Karpas-422 (cell line): ENCODE measurements around the gene DPP3. TPM values are rescaled to one million over a fixed set of nuclear protein-coding genes. Genes with fewer than 3 reads are reported as not detected.

ENCODE experiments used
- DNase-seq: peaks from one replicate; pipeline ENCODE4 v3.0.0-alpha.2; 2015
- H2AFZ ChIP-seq: fragments of 200-600 bp; sonication (generic); 2 replicates; pipeline ENCODE4 v1.6.1; 2014; ENCODE audit warnings: antibody characterized with exemption, low read length, mixed read lengths
- H3K27ac ChIP-seq: fragments of 200-600 bp; sonication (generic); 2 replicates; pipeline ENCODE4 v1.5.1; 2014; ENCODE audit warnings: mild to moderate bottlenecking, low read length, moderate library complexity
- H3K27me3 ChIP-seq: fragments of 200-600 bp; sonication (generic); 2 replicates; pipeline ENCODE4 v1.6.1; 2014; ENCODE audit warnings: low read length, mixed read lengths
- H3K36me3 ChIP-seq: fragments of 200-600 bp; sonication (generic); 2 replicates; pipeline ENCODE4 v1.6.1; 2014; ENCODE audit warnings: low read length, mixed read lengths; ENCODE audit not compliant: insufficient read depth
- H3K4me1 ChIP-seq: fragments of 200-600 bp; sonication (generic); 2 replicates; pipeline ENCODE4 v1.6.1; 2014; ENCODE audit warnings: mild to moderate bottlenecking, low read length, mixed read lengths
- H3K4me2 ChIP-seq: fragments of 200-600 bp; sonication (generic); 2 replicates; pipeline ENCODE4 v1.6.1; 2014; ENCODE audit warnings: low read length, low read depth, mild to moderate bottlenecking; ENCODE audit not compliant: poor library complexity, severe bottlenecking
- H3K4me3 ChIP-seq: fragments of 200-600 bp; sonication (generic); 2 replicates; pipeline ENCODE4 v1.5.1; 2014; ENCODE audit warnings: mild to moderate bottlenecking, antibody characterized with exemption, low read length, mixed read lengths
- H3K79me2 ChIP-seq: fragments of 200-600 bp; sonication (generic); 2 replicates; pipeline ENCODE4 v1.6.1; 2014; ENCODE audit warnings: mild to moderate bottlenecking, low read length, mixed read lengths
- H3K9ac ChIP-seq: fragments of 200-600 bp; sonication (generic); 2 replicates; pipeline ENCODE4 v1.6.0; 2014; ENCODE audit warnings: low read length
- H3K9me2 ChIP-seq: fragments of 200-600 bp; sonication (generic), shearing (Covaris generic); replicated peaks from 2 replicates; pipeline ENCODE4 v1.6.0; 2014; ENCODE audit warnings: mild to moderate bottlenecking, low read length, moderate library complexity; ENCODE audit not compliant: insufficient read depth
- H3K9me3 ChIP-seq: fragments of 300-700, 200-600 bp; sonication (generic); 2 replicates; pipeline ENCODE4 v1.6.1; 2014; ENCODE audit warnings: low read length, mixed read lengths
- H4K20me1 ChIP-seq: fragments of 200-600 bp; sonication (generic); 2 replicates; pipeline ENCODE4 v1.6.1; 2014; ENCODE audit warnings: mild to moderate bottlenecking, antibody characterized with exemption, low read length, low read depth; ENCODE audit not compliant: insufficient read depth
- total RNA-seq: library from RNA; depleted of rRNA; stranded (reverse); fragments of >200 nt; shearing (Covaris generic); gene quantifications from 2 replicates; pipeline ENCODE4 v1.2.3, GENCODE V29; 2014; ENCODE audit warnings: low replicate concordance

The DPP3 gene
- total RNA-seq, 1 experiment from 2014 or later: 91.5 TPM

- Histone ChIP-seq H3K4me3 (peak overlapping the region; percentile 83), H3K4me1 (peaks cover 27% of the 10 kb centered on the region), H3K9ac (peak overlapping the region; percentile 76), H2AFZ (0 out of 2 replicates have a peak overlapping the region, but pooled peaks have one; percentile 49), H3K27me3 (no peaks in the 10 kb centered on the region), H3K36me3 (no peaks in the 10 kb centered on the region), H3K27ac (no peak overlapping the region), H3K9me3 (no peaks in the 10 kb centered on the region), H3K4me2 (peak overlapping the region; percentile 91), H3K9me2 (no peaks in the 10 kb centered on the region), H3K79me2 (no peaks in the 10 kb centered on the region), H4K20me1 (peaks cover 8% of the 10 kb centered on the region; the same call in 1 of the 2 replicates)
- peak; percentile 55 for DNase-seq
These were observed 13.1 kb upstream of the DPP3 start for GRCh38 chr11:66467034-66467659.

GRCh38 chr11:66467756-66468155 lies 12.5 kb upstream of the DPP3 start:
- H4K20me1 ChIP-seq: peaks cover 8% of the 10 kb centered on the region; the same call in 1 of the 2 replicates
- no peak overlapping the region for H3K27ac ChIP-seq
- no peaks in the 10 kb centered on the region for H3K9me2 ChIP-seq
- 0 out of 2 replicates have a peak overlapping the region, but pooled peaks have one; percentile 49 for H2AFZ ChIP-seq
- no peaks in the 10 kb centered on the region for H3K9me3 ChIP-seq
- peak overlapping the region; percentile 76 for H3K9ac ChIP-seq
- no peaks in the 10 kb centered on the region for H3K27me3 ChIP-seq
- H3K36me3 ChIP-seq: no peaks in the 10 kb centered on the region
- H3K4me3 ChIP-seq: peak overlapping the region; percentile 83
- H3K4me1 ChIP-seq: peaks cover 27% of the 10 kb centered on the region
- peak overlapping the region; percentile 91 for H3K4me2 ChIP-seq
- no peaks in the 10 kb centered on the region for H3K79me2 ChIP-seq
- no peak for DNase-seq

- no peak overlapping the region for H3K27ac ChIP-seq
- H3K4me2 ChIP-seq: no peak overlapping the region
- H3K4me3 ChIP-seq: no peak overlapping the region
- H3K9me2 ChIP-seq: no peaks in the 10 kb centered on the region
- H3K27me3 ChIP-seq: no peaks in the 10 kb centered on the region
- DNase-seq: no peak
- no peak overlapping the region for H3K9ac ChIP-seq
- no peaks in the 10 kb centered on the region for H3K9me3 ChIP-seq
- peaks cover 8% of the 10 kb centered on the region; the same call in 1 of the 2 replicates for H4K20me1 ChIP-seq
- H3K36me3 ChIP-seq: no peaks in the 10 kb centered on the region
- H2AFZ ChIP-seq: no peak overlapping the region
- no peaks in the 10 kb centered on the region for H3K79me2 ChIP-seq
- peaks cover 27% of the 10 kb centered on the region for H3K4me1 ChIP-seq
These were observed 11.5 kb upstream of the DPP3 start for GRCh38 chr11:66468691-66469090.

- Histone ChIP-seq H3K79me2 (no peaks in the 10 kb centered on the region), H3K36me3 (no peaks in the 10 kb centered on the region), H3K4me2 (no peak overlapping the region), H3K9me3 (no peaks in the 10 kb centered on the region), H3K4me3 (no peak overlapping the region), H3K9me2 (no peaks in the 10 kb centered on the region), H4K20me1 (peaks cover 8% of the 10 kb centered on the region; the same call in 1 of the 2 replicates), H2AFZ (no peak overlapping the region), H3K4me1 (peaks cover 27% of the 10 kb centered on the region), H3K27me3 (no peaks in the 10 kb centered on the region), H3K27ac (no peak overlapping the region), H3K9ac (no peak overlapping the region)
- no peak for DNase-seq
These were observed 10.8 kb upstream of the DPP3 start for GRCh38 chr11:66469441-66469840.

- Histone ChIP-seq H3K36me3 (no peaks in the 10 kb centered on the region), H3K27me3 (no peaks in the 10 kb centered on the region), H3K4me3 (no peak overlapping the region), H4K20me1 (peaks cover 8% of the 10 kb centered on the region; the same call in 1 of the 2 replicates), H3K4me1 (peaks cover 24% of the 10 kb centered on the region), H3K9me3 (no peaks in the 10 kb centered on the region), H3K27ac (no peak overlapping the region), H3K9me2 (no peaks in the 10 kb centered on the region), H3K79me2 (no peaks in the 10 kb centered on the region), H3K4me2 (no peak overlapping the region), H2AFZ (no peak overlapping the region), H3K9ac (no peak overlapping the region)
- no peak for DNase-seq
These were observed 10.2 kb upstream of the DPP3 start for GRCh38 chr11:66470015-66470414.

GRCh38 chr11:66471142-66471541 lies 9.1 kb upstream of the DPP3 start:
- Histone ChIP-seq H3K9me3 (no peaks in the 10 kb centered on the region), H3K9me2 (no peaks in the 10 kb centered on the region)
- DNase-seq: no peak

GRCh38 chr11:66472054-66472453 lies 8.2 kb upstream of the DPP3 start:
- H3K36me3 ChIP-seq: no peaks in the 10 kb centered on the region
- H4K20me1 ChIP-seq: peaks cover 8% of the 10 kb centered on the region; the same call in 1 of the 2 replicates
- no peak overlapping the region for H3K9ac ChIP-seq
- no peaks in the 10 kb centered on the region for H3K27me3 ChIP-seq
- no peak overlapping the region for H2AFZ ChIP-seq
- H3K4me2 ChIP-seq: no peak overlapping the region
- H3K27ac ChIP-seq: no peak overlapping the region
- H3K79me2 ChIP-seq: no peaks in the 10 kb centered on the region
- no peaks in the 10 kb centered on the region for H3K9me3 ChIP-seq
- peaks cover 9% of the 10 kb centered on the region for H3K4me1 ChIP-seq
- no peak overlapping the region for H3K4me3 ChIP-seq
- no peaks in the 10 kb centered on the region for H3K9me2 ChIP-seq
- DNase-seq: no peak

More at GRCh38 chr11:66471142-66471541, 9.1 kb upstream of the DPP3 start:
- H3K4me3 ChIP-seq: no peak overlapping the region
- no peak overlapping the region for H2AFZ ChIP-seq
- H3K36me3 ChIP-seq: no peaks in the 10 kb centered on the region
- H3K27me3 ChIP-seq: no peaks in the 10 kb centered on the region
- no peak overlapping the region for H3K4me2 ChIP-seq
- no peaks in the 10 kb centered on the region for H3K79me2 ChIP-seq
- peaks cover 8% of the 10 kb centered on the region; the same call in 1 of the 2 replicates for H4K20me1 ChIP-seq
- no peak overlapping the region for H3K9ac ChIP-seq
- peaks cover 13% of the 10 kb centered on the region for H3K4me1 ChIP-seq
- H3K27ac ChIP-seq: no peak overlapping the region

- H3K9ac ChIP-seq: no peak overlapping the region
- no peaks in the 10 kb centered on the region for H3K27me3 ChIP-seq
- no peak overlapping the region for H2AFZ ChIP-seq
- H3K9me2 ChIP-seq: no peaks in the 10 kb centered on the region
- H3K36me3 ChIP-seq: no peaks in the 10 kb centered on the region
- H3K79me2 ChIP-seq: no peaks in the 10 kb centered on the region
- H3K27ac ChIP-seq: no peak overlapping the region
- no peak overlapping the region for H3K4me2 ChIP-seq
- H4K20me1 ChIP-seq: no peaks in the 10 kb centered on the region
- no peak overlapping the region for H3K4me3 ChIP-seq
- no peaks in the 10 kb centered on the region for H3K9me3 ChIP-seq
- no peaks in the 10 kb centered on the region for H3K4me1 ChIP-seq
- no peak for DNase-seq
These were observed 7.1 kb upstream of the DPP3 start for GRCh38 chr11:66473167-66473566.
